ENCODE measurements around the gene VEZT.
"Not testable (repeated sequence)": the region's sequence is repeated elsewhere in the genome, so short reads cannot be mapped to it uniquely, and the experiment has no call there.

VEZT gene

DNA sequence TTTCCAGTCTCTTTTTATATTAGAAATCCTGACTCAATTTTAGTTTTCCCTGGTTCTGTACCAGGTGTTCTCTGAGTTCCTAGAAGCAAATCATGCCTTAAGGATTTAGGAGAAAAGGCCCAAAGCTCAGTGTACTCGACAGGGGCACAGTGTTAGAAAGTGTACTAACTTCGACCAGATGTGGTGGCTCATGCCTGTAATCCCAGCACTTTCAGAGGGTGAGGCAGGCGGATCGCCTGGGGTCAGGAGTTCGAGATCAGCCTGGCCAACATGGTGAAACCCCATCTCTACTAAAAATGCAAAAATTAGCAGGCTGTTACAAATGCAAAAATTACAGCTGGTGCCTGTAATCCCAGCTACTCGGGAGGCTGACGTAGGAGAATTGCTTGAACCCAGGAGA, 12.0 kb downstream of the VEZT start:
- Mint-ChIP-seq H3K4me3 (no peak overlapping the region), H3K9me3 (no peaks in the 10 kb centered on the region), H3K4me1 (peaks cover 38% of the 10 kb centered on the region), H3K36me3 (peaks cover 27% of the 10 kb centered on the region), H3K27me3 (no peaks in the 10 kb centered on the region), H3K27ac (no peak overlapping the region)
- ATAC-seq = no peak

DNA sequence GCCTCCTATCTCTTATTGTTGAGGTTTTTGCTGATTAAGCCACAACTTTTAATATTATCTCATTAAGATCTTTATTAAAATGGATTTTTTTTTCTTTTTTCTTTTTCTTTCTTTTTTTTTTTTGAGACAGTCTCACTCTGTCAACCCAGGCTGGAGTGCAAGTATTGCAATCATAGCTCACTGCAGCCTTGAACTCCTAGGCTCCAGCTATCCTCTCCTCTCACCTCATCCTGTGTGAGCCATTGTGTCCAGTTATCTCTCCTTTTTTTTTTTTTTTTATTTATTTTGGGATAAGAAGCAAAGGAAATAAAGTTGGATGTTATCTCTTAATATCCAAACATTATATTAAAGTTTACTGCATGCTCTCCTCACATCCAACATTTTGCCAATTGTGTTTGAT, 12.7 kb downstream of the VEZT start:
- no peaks in the 10 kb centered on the region for H3K27me3 Mint-ChIP-seq

GRCh38 chr12:95231190-95231589, 13.6 kb downstream of the VEZT start:
- H3K27ac Mint-ChIP-seq = no peak overlapping the region
- H3K4me1 Mint-ChIP-seq = peaks cover 33% of the 10 kb centered on the region
- no peak overlapping the region for H3K4me3 Mint-ChIP-seq
- no peaks in the 10 kb centered on the region for H3K9me3 Mint-ChIP-seq
- H3K27me3 Mint-ChIP-seq = no peaks in the 10 kb centered on the region
- ATAC-seq = no peak
- H3K36me3 Mint-ChIP-seq = peaks cover 23% of the 10 kb centered on the region

More for the DNA sequence above, 12.7 kb downstream of the VEZT start:
- Mint-ChIP-seq H3K4me3 (no peak overlapping the region), H3K9me3 (no peaks in the 10 kb centered on the region), H3K27ac (no peak overlapping the region), H3K36me3 (peaks cover 23% of the 10 kb centered on the region), H3K4me1 (peaks cover 33% of the 10 kb centered on the region)
- no peak for ATAC-seq

DNA sequence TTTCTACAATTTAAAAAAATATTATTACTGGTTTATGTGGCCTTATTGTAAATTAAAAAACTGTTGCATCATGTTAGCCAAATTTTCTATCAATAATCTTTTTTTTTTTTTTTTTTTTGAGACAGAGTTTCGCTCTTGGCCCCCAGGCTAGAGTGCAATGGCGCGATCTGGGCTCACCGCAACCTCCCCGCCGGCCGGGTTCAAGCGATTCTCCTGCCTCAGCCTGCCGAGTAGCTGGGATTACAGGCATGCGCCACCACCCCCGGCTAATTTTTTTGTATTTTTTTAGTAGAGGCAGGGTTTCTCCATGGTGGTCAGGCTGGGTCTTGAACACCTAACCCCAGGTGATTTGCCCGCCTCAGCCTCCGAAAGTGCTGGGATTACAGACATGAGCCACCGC, 16.6 kb downstream of the VEZT start:
- H3K27ac Mint-ChIP-seq, ATAC-seq, H3K9me3 Mint-ChIP-seq, H3K4me3 Mint-ChIP-seq, H3K27me3 Mint-ChIP-seq: not testable (repeated sequence)
- peaks cover 39% of the 10 kb centered on the region for H3K4me1 Mint-ChIP-seq
- peaks cover 29% of the 10 kb centered on the region for H3K36me3 Mint-ChIP-seq

GRCh38 chr12:95235621-95236020, 18.0 kb downstream of the VEZT start:
- H3K4me3 Mint-ChIP-seq, H3K9me3 Mint-ChIP-seq, H3K27me3 Mint-ChIP-seq, ATAC-seq, H3K27ac Mint-ChIP-seq: not testable (repeated sequence)
- peaks cover 43% of the 10 kb centered on the region for H3K4me1 Mint-ChIP-seq
- H3K36me3 Mint-ChIP-seq = peaks cover 38% of the 10 kb centered on the region

GRCh38 chr12:95237315-95237714, 19.7 kb downstream of the VEZT start:
- no peaks in the 10 kb centered on the region for H3K9me3 Mint-ChIP-seq
- no peak for ATAC-seq
- H3K4me1 Mint-ChIP-seq = peaks cover 38% of the 10 kb centered on the region
- no peak overlapping the region for H3K4me3 Mint-ChIP-seq
- H3K27ac Mint-ChIP-seq = no peak overlapping the region
- no peaks in the 10 kb centered on the region for H3K27me3 Mint-ChIP-seq
- H3K36me3 Mint-ChIP-seq = peaks cover 36% of the 10 kb centered on the region

GRCh38 chr12:95238150-95238549, 20.5 kb downstream of the VEZT start:
- Mint-ChIP-seq H3K36me3 (peaks cover 30% of the 10 kb centered on the region), H3K4me3 (no peak overlapping the region), H3K27ac (no peak overlapping the region), H3K27me3 (no peaks in the 10 kb centered on the region), H3K4me1 (peaks cover 30% of the 10 kb centered on the region), H3K9me3 (no peaks in the 10 kb centered on the region)
- ATAC-seq = no peak

GRCh38 chr12:95239216-95239615, 21.6 kb downstream of the VEZT start:
- no peak for ATAC-seq
- Mint-ChIP-seq H3K4me1 (peaks cover 28% of the 10 kb centered on the region), H3K9me3 (no peaks in the 10 kb centered on the region), H3K4me3 (no peak overlapping the region), H3K27ac (peak overlapping the region; percentile 33), H3K36me3 (peaks cover 33% of the 10 kb centered on the region), H3K27me3 (no peaks in the 10 kb centered on the region)

- not testable (repeated sequence) for H3K4me3 Mint-ChIP-seq, H3K27me3 Mint-ChIP-seq, ATAC-seq, H3K9me3 Mint-ChIP-seq
- Mint-ChIP-seq H3K36me3 (peaks cover 27% of the 10 kb centered on the region), H3K4me1 (peaks cover 28% of the 10 kb centered on the region), H3K27ac (peak overlapping the region; percentile 33)
These were observed 22.2 kb downstream of the VEZT start for GRCh38 chr12:95239835-95240234.

DNA sequence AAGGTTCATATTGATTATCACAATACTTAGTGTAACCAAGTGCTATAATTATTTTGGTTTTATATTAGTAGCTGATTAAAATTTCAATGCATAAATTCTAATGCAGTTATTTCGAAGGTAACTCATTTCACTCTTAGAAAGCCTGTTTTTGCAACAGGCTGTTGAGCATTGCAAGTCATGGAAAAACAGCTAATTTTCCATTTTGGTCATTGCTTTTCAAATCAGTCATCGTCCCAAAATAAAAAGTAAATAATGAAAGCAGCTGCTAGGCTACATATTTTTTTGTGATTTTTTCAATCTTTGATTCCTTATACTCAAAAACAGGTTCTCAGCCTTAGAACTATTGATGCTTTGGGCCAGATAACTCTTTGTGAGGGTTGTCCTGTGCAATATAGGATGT, 22.9 kb downstream of the VEZT start:
- Mint-ChIP-seq H3K9me3 (no peaks in the 10 kb centered on the region), H3K36me3 (peaks cover 27% of the 10 kb centered on the region), H3K4me3 (no peak overlapping the region), H3K27me3 (no peaks in the 10 kb centered on the region), H3K4me1 (peaks cover 28% of the 10 kb centered on the region), H3K27ac (no peak overlapping the region)
- no peak for ATAC-seq

GRCh38 chr12:95241138-95241537, 23.5 kb downstream of the VEZT start:
- H3K4me1 Mint-ChIP-seq = peaks cover 28% of the 10 kb centered on the region
- H3K27me3 Mint-ChIP-seq, ATAC-seq, H3K27ac Mint-ChIP-seq, H3K4me3 Mint-ChIP-seq, H3K9me3 Mint-ChIP-seq: not testable (repeated sequence)
- H3K36me3 Mint-ChIP-seq = peaks cover 22% of the 10 kb centered on the region

DNA sequence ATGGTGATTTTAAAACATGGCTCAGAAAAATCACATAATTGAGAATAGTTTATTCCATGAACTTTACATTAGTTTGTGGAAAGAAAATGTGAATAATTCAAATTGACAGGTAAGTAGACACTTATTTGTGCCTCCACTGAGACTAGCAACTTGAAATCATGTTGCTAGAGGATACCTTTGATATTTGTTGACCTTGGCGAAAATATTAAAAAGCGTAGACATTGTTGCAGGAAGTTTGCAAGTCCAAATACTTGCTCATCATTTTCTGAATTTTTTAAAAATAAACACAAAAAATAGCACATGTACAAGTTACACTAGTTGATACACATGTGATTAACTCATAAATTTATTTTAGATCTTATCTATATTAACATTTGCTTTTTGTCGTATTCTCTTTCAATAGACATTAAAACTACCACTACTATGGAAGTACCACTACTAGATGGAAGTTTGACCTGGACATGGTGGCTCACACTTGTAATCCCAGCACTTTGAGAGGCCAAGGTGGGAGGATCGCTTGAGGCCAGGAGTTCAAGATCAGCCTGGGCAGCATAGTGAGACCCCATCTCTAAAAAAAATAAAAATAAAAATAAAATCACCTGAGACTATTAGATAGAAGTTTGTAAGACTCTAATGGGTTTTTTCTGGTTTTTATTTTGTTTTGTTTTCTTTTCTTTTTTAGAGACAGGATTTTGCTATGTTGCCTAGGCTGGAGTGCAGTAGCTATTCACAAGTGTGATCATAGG, 24.3 kb downstream of the VEZT start:
- Mint-ChIP-seq H3K36me3 (peaks cover 20% of the 10 kb centered on the region), H3K4me3 (no peak overlapping the region), H3K27me3 (no peaks in the 10 kb centered on the region), H3K4me1 (peaks cover 28% of the 10 kb centered on the region), H3K27ac (no peak overlapping the region), H3K9me3 (no peaks in the 10 kb centered on the region)
- ATAC-seq = no peak

GRCh38 chr12:95243497-95244183, 26.0 kb downstream of the VEZT start:
- ATAC-seq = no peak
- no peak overlapping the region for H3K4me3 Mint-ChIP-seq

GRCh38 chr12:95244350-95244749, 26.7 kb downstream of the VEZT start:
- no peak for ATAC-seq

More at GRCh38 chr12:95243497-95244183, 26.0 kb downstream of the VEZT start:
- Mint-ChIP-seq H3K27me3 (no peaks in the 10 kb centered on the region), H3K9me3 (no peaks in the 10 kb centered on the region), H3K36me3 (peaks cover 15% of the 10 kb centered on the region), H3K4me1 (peaks cover 20% of the 10 kb centered on the region), H3K27ac (no peak overlapping the region)

DNA sequence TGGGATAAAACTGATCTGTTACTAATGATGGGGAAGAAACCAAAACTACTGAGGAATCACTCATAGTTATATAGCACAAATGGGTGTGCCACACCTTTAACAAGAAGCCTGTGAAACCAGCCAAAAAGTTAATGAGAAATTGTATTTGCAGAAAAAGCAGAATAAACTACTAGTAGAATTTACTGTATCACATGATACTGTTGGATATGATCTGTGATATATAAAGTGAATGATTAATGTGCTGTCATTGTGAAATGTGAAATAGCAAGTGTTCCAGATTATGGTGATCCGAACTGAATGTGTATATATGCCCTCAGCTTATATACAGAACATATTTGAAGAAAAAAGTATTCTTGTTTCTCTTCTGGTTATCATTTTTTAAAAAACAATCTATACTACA, 30.5 kb downstream of the VEZT start:
- Mint-ChIP-seq H3K36me3 (peaks cover 18% of the 10 kb centered on the region), H3K4me3 (no peak overlapping the region), H3K27ac (peak overlapping the region; percentile 54), H3K27me3 (no peaks in the 10 kb centered on the region), H3K4me1 (peaks cover 8% of the 10 kb centered on the region), H3K9me3 (no peaks in the 10 kb centered on the region)
- no peak for ATAC-seq

More at GRCh38 chr12:95244350-95244749, 26.7 kb downstream of the VEZT start:
- H3K36me3 Mint-ChIP-seq = peaks cover 14% of the 10 kb centered on the region
- H3K27me3 Mint-ChIP-seq = no peaks in the 10 kb centered on the region
- no peaks in the 10 kb centered on the region for H3K9me3 Mint-ChIP-seq
- peaks cover 16% of the 10 kb centered on the region for H3K4me1 Mint-ChIP-seq
- H3K4me3 Mint-ChIP-seq = no peak overlapping the region
- no peak overlapping the region for H3K27ac Mint-ChIP-seq

All from stimulated activated memory B cell treated with anti-CD40 and anti-IgM and Interleukin-4, amounts not matched to agents 10 μg/mL and 1 μg/mL and 100 μg/mL, for 72 hours (primary cell).